Calu3 (cell line): ENCODE results near the gene MACF1. TPM values are rescaled to one million over a fixed set of nuclear protein-coding genes. Genes with fewer than 3 reads are reported as not detected.

Source experiments
- BruUV-seq: library from RNA; stranded (reverse); fragments of 400-500 nt; replicated peaks from 2 replicates; lab custom pipeline; 2021; lab: Mats Ljungman, UMichigan
- CTCF ChIA-PET: fragments of 300-600 bp; sonication (Branson Sonifier 250); formaldehyde crosslinking; loops from one replicate; lab custom pipeline; 2022; ENCODE audit warnings: antibody characterized with exemption; lab: Charles Lee
- DNase-seq: peaks from one replicate; pipeline ENCODE4 v3.0.0; 2022
- H3K27ac Mint-ChIP-seq: one replicate; pipeline ENCODE4 v1.8.0; 2022; ENCODE audit warnings: mixed read lengths; ENCODE audit not compliant: unreplicated experiment
- H3K27me3 Mint-ChIP-seq: one replicate; pipeline ENCODE4 v1.8.0; 2022; ENCODE audit warnings: mixed read lengths; ENCODE audit not compliant: unreplicated experiment
- H3K36me3 Mint-ChIP-seq: one replicate; pipeline ENCODE4 v1.8.0; 2022; ENCODE audit warnings: mild to moderate bottlenecking, moderate library complexity, mixed read lengths; ENCODE audit not compliant: insufficient read depth, unreplicated experiment
- H3K4me1 Mint-ChIP-seq: one replicate; pipeline ENCODE4 v1.8.0; 2022; ENCODE audit warnings: mild to moderate bottlenecking, low read depth, mixed read lengths; ENCODE audit not compliant: unreplicated experiment
- H3K4me3 Mint-ChIP-seq: one replicate; pipeline ENCODE4 v1.8.0; 2022; ENCODE audit warnings: mild to moderate bottlenecking, low read depth, moderate library complexity, mixed read lengths; ENCODE audit not compliant: unreplicated experiment
- H3K9me3 Mint-ChIP-seq: one replicate; pipeline ENCODE4 v1.8.0; 2022; ENCODE audit warnings: low read depth, mixed read lengths; ENCODE audit not compliant: unreplicated experiment
- CTCF ChIP-seq: fragments of 200-600 bp; IDR thresholded peaks from one replicate; pipeline ENCODE4 v1.8.0; 2022; ENCODE audit warnings: antibody characterized with exemption; ENCODE audit not compliant: unreplicated experiment
- intact Hi-C: fragments of 100-400 bp; cut with micrococcal nuclease; formaldehyde crosslinking; loops from one replicate; pipeline ENCODE4 v1.10.0; 2022; ENCODE audit not compliant: unreplicated experiment
- total RNA-seq: library from RNA; stranded (reverse); gene quantifications from 2 replicates; pipeline ENCODE4 v1.2.3, GENCODE V29; 2022

The MACF1 gene
- total RNA-seq, 1 experiment from 2014 or later: 705 TPM

- Mint-ChIP-seq H3K4me1 (peaks cover 85% of the 10 kb centered on the region), H3K27me3 (no peaks in the 10 kb centered on the region), H3K4me3 (peak overlapping the region; percentile 51), H3K36me3 (peaks cover 8% of the 10 kb centered on the region), H3K9me3 (no peaks in the 10 kb centered on the region), H3K27ac (peak overlapping the region; percentile 86)
- intact Hi-C loops: loop anchor here (5.0 kb wide), 1 partner anchor 67 kb away; no protein-coding TSS in a partner anchor
- CTCF ChIA-PET: interaction anchor here (0.6 to 1.3 kb wide), 7 partner anchors 9 to 111 kb away, joined by 3 to 9 read pairs (median 4); no protein-coding TSS in a partner anchor
- no peak for TF ChIP-seq CTCF
- no peak for DNase-seq
- no TSS peak for BruUV-seq
These were observed 30.0 kb upstream of the MACF1 start for GRCh38 chr1:39174390-39175081.

- CTCF ChIA-PET: interaction anchor here (2.1 to 2.2 kb wide), 2 partner anchors 14 to 19 kb away, joined by 4 to 6 read pairs; no protein-coding TSS in a partner anchor
- peaks cover 13% of the 10 kb centered on the region for H3K36me3 Mint-ChIP-seq
- intact Hi-C loops: loop anchor here (2.0 kb wide), 1 partner anchor 19 kb away; no protein-coding TSS in a partner anchor
- DNase-seq: no peak
- H3K9me3 Mint-ChIP-seq: no peaks in the 10 kb centered on the region
- no peaks in the 10 kb centered on the region for H3K27me3 Mint-ChIP-seq
- BruUV-seq: no TSS peak
- H3K27ac Mint-ChIP-seq: peak overlapping the region; percentile 74
- TF ChIP-seq CTCF: no peak
- H3K4me1 Mint-ChIP-seq: peaks cover 82% of the 10 kb centered on the region
- no peak overlapping the region for H3K4me3 Mint-ChIP-seq
These were observed 26.8 kb upstream of the MACF1 start for GRCh38 chr1:39177706-39178105.

GRCh38 chr1:39178541-39179431, 25.7 kb upstream of the MACF1 start:
- intact Hi-C loops: loop anchor here (2.0 kb wide), 1 partner anchor 20 kb away; no protein-coding TSS in a partner anchor
- Mint-ChIP-seq H3K4me3 (peak overlapping the region; percentile 59), H3K27ac (peak overlapping the region; percentile 96), H3K9me3 (no peaks in the 10 kb centered on the region), H3K36me3 (peaks cover 22% of the 10 kb centered on the region), H3K4me1 (peaks cover 82% of the 10 kb centered on the region), H3K27me3 (no peaks in the 10 kb centered on the region)
- BruUV-seq: no TSS peak
- no peak for DNase-seq
- CTCF ChIA-PET: interaction anchor here (1.3 to 2.2 kb wide), 3 partner anchors 11 to 20 kb away, joined by 3 to 6 read pairs (median 6); no protein-coding TSS in a partner anchor
- TF ChIP-seq CTCF: no peak

- H3K9me3 Mint-ChIP-seq: no peaks in the 10 kb centered on the region
- peak overlapping the region; percentile 66 for H3K27ac Mint-ChIP-seq
- H3K27me3 Mint-ChIP-seq: no peaks in the 10 kb centered on the region
- H3K36me3 Mint-ChIP-seq: peaks cover 31% of the 10 kb centered on the region
- intact Hi-C loops: loop anchor here (5.0 kb wide), 1 partner anchor 64 kb away; no protein-coding TSS in a partner anchor
- BruUV-seq: no TSS peak
- CTCF ChIA-PET: no interaction called here
- peaks cover 82% of the 10 kb centered on the region for H3K4me1 Mint-ChIP-seq
- TF ChIP-seq CTCF: no peak
- no peak overlapping the region for H3K4me3 Mint-ChIP-seq
- no peak for DNase-seq
These were observed 23.2 kb upstream of the MACF1 start for GRCh38 chr1:39181311-39181710.
